PC-3 (cell line): ENCODE results near the gene WNT10A. TPM values are rescaled to one million over a fixed set of nuclear protein-coding genes. Genes with fewer than 3 reads are reported as not detected.

Experiments used
- ATAC-seq: fragments of 200-7000 bp; cut with Tn5 transposase; 2 replicates; pipeline ENCODE4 v1.9.1; 2020; ENCODE audit warnings: mild to moderate bottlenecking, moderate library complexity
- BruUV-seq: library from RNA; stranded (reverse); fragments of 400-500 nt; replicated peaks from 2 replicates; lab custom pipeline; 2021; lab: Mats Ljungman, UMichigan
- CTCF ChIA-PET: fragments of 300-600 bp; sonication (Branson Sonifier 250); formaldehyde crosslinking; loops from one replicate; lab custom pipeline; 2022; ENCODE audit warnings: antibody characterized with exemption; lab: Charles Lee
- POLR2A ChIA-PET: fragments of 300-600 bp; sonication (Branson Sonifier 250); formaldehyde crosslinking; loops from one replicate; lab custom pipeline; 2022; ENCODE audit warnings: antibody characterized with exemption; ENCODE audit not compliant: unreplicated experiment; lab: Charles Lee
- DNase-seq: peaks from one replicate; pipeline ENCODE4 v3.0.0-alpha.2; 2015
- H2AFZ ChIP-seq: fragments of 300-600 bp; sonication (generic); 2 replicates; pipeline ENCODE4 v1.6.0; 2016; ENCODE audit warnings: antibody characterized with exemption, low read length
- H3F3A ChIP-seq: fragments of 300-600 bp; sonication (generic); one replicate; pipeline ENCODE4 v1.6.0; 2017; ENCODE audit warnings: antibody characterized with exemption, low read length, control low read depth, mild to moderate bottlenecking; ENCODE audit not compliant: unreplicated experiment
- H3K27ac ChIP-seq: fragments of 300-600 bp; sonication (generic); 2 replicates; pipeline ENCODE4 v1.5.1; 2016; ENCODE audit warnings: mild to moderate bottlenecking, low read length
- H3K27me3 ChIP-seq: fragments of 300-600 bp; sonication (generic); 2 replicates; pipeline ENCODE4 v1.6.1; 2016; ENCODE audit warnings: low read length, mixed read lengths
- H3K36me3 ChIP-seq: fragments of 300-600 bp; sonication (generic); 2 replicates; pipeline ENCODE4 v1.6.1; 2016; ENCODE audit warnings: low read depth, mixed run types, low read length, mixed read lengths
- H3K4me1 ChIP-seq: fragments of 300-600 bp; sonication (generic); 2 replicates; pipeline ENCODE4 v1.5.1; 2016; ENCODE audit warnings: low read length; ENCODE audit not compliant: insufficient read depth
- H3K4me2 ChIP-seq: fragments of 300-600 bp; sonication (generic); 2 replicates; pipeline ENCODE4 v1.6.0; 2016; ENCODE audit warnings: low read length
- H3K4me3 ChIP-seq: fragments of 300-600 bp; sonication (generic); 2 replicates; pipeline ENCODE4 v1.5.1; 2016; ENCODE audit warnings: mild to moderate bottlenecking, low read length, mixed read lengths
- H3K79me2 ChIP-seq: fragments of 300-600 bp; sonication (generic); 2 replicates; pipeline ENCODE4 v1.6.1; 2017; ENCODE audit warnings: low read length, mixed read lengths
- H3K9ac ChIP-seq: fragments of 300-600 bp; sonication (generic); 2 replicates; pipeline ENCODE4 v1.6.0; 2016; ENCODE audit warnings: mild to moderate bottlenecking, low read length
- H3K9me2 ChIP-seq: fragments of 300-600 bp; sonication (generic); replicated peaks from 2 replicates; pipeline ENCODE4 v1.6.1; 2016; ENCODE audit warnings: mixed run types, low read length, mixed read lengths
- H3K9me3 ChIP-seq: fragments of 300-600 bp; sonication (generic); 2 replicates; pipeline ENCODE4 v1.6.1; 2016; ENCODE audit warnings: low read length, mixed read lengths
- H4K20me1 ChIP-seq: fragments of 300-600 bp; sonication (generic); 2 replicates; pipeline ENCODE4 v1.6.1; 2016; ENCODE audit warnings: low read length, mixed read lengths
- EZH2 ChIP-seq: fragments of 300-600 bp; sonication (generic); IDR thresholded peaks from one replicate; pipeline ENCODE4 v1.6.1; 2017; ENCODE audit warnings: antibody characterized with exemption, mild to moderate bottlenecking, low read length; ENCODE audit not compliant: unreplicated experiment
- EZH2phosphoT487 ChIP-seq: fragments of 300-600 bp; sonication (generic); IDR thresholded peaks from 2 replicates; pipeline ENCODE4 v1.6.1; 2018; ENCODE audit warnings: mild to moderate bottlenecking, antibody characterized with exemption, low read length, borderline replicate concordance
- intact Hi-C: fragments of 100-400 bp; cut with micrococcal nuclease; formaldehyde crosslinking; loops from 2 replicates; pipeline ENCODE4 v1.9.0; 2023
- total RNA-seq: library from RNA; depleted of rRNA; stranded (reverse); fragments of >200 nt; gene quantifications from 2 replicates; pipeline ENCODE4 v1.2.3, GENCODE V29; 2014
- TF ChIP-seq, protein P1 (sequence below): fragments of 300-600 bp; sonication (generic); conservative IDR thresholded peaks from 2 replicates; pipeline ENCODE4 v1.5.1; 2017; ENCODE audit warnings: antibody characterized with exemption, low read depth, mild to moderate bottlenecking, low read length

The WNT10A gene
- total RNA-seq, 1 experiment from 2014 or later: 0.40 TPM

DNA sequence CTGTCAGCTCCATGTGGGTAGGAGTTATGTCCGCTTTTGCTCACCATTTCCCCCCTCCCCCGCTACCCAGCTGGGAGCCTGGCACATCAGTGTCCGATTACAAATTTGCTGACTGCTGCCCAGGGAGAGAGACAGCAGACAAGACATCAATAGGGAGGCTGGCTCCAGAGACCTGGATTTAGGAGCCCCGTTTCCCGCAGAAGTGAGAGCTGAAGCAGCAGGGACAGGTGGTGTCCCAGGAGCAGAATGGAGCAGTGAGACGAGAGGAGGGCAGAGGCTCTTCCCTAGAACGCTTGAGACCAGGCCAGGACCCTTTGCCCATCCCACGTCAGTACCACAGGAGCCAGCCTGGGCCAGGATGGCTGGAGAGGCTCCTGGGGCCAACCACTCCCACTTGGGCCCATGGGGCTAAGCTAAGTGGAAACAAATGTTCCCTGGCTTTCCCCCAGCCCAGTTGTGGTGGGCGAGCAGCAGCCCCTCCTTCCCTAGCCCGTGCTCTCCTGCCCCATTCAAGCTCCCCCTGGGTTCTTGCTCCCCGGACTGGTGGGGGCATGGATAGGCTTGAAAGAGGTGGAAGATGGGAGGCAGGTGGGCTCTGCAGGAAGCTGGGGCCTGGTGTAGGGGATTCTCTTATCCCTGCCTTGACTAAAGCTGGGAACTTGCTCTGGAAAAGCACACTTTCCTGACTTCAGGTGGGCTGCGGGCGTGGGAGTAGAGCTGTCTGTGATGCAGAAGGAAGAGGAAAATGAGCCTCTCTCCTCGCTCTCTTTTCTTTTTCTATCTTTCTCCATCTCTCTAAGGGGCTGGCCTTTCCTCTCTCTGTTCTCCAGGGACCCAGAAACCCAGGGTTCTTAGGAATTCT is 25.1 kb upstream of the WNT10A start:
- no peak overlapping the region for H3K4me3 ChIP-seq
- H3K36me3 ChIP-seq: no peaks in the 10 kb centered on the region
- H3K9me3 ChIP-seq: no peaks in the 10 kb centered on the region
- no peak overlapping the region for H3K4me2 ChIP-seq
- no peak overlapping the region for H3K27ac ChIP-seq
- H3K4me1 ChIP-seq: peaks cover 5% of the 10 kb centered on the region; the same call in 1 of the 2 replicates
- H3K79me2 ChIP-seq: no peaks in the 10 kb centered on the region
- ATAC-seq (no peak), DNase-seq (no peak)
- H3F3A ChIP-seq: no peaks in the 10 kb centered on the region
- no peaks in the 10 kb centered on the region for H3K9me2 ChIP-seq
- no peak overlapping the region for H3K9ac ChIP-seq
- peaks cover 21% of the 10 kb centered on the region for H3K27me3 ChIP-seq
- ChIA-PET CTCF (no interaction called here), POLR2A (no interaction called here)
- no peak overlapping the region for H2AFZ ChIP-seq
- no peaks in the 10 kb centered on the region for H4K20me1 ChIP-seq
- TF ChIP-seq, protein P1, sequence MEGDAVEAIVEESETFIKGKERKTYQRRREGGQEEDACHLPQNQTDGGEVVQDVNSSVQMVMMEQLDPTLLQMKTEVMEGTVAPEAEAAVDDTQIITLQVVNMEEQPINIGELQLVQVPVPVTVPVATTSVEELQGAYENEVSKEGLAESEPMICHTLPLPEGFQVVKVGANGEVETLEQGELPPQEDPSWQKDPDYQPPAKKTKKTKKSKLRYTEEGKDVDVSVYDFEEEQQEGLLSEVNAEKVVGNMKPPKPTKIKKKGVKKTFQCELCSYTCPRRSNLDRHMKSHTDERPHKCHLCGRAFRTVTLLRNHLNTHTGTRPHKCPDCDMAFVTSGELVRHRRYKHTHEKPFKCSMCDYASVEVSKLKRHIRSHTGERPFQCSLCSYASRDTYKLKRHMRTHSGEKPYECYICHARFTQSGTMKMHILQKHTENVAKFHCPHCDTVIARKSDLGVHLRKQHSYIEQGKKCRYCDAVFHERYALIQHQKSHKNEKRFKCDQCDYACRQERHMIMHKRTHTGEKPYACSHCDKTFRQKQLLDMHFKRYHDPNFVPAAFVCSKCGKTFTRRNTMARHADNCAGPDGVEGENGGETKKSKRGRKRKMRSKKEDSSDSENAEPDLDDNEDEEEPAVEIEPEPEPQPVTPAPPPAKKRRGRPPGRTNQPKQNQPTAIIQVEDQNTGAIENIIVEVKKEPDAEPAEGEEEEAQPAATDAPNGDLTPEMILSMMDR: no peak
- TF ChIP-seq EZH2phosphoT487 (no peak), EZH2 (no peak)
- no TSS peak for BruUV-seq
- intact Hi-C loops: no loop called here

DNA sequence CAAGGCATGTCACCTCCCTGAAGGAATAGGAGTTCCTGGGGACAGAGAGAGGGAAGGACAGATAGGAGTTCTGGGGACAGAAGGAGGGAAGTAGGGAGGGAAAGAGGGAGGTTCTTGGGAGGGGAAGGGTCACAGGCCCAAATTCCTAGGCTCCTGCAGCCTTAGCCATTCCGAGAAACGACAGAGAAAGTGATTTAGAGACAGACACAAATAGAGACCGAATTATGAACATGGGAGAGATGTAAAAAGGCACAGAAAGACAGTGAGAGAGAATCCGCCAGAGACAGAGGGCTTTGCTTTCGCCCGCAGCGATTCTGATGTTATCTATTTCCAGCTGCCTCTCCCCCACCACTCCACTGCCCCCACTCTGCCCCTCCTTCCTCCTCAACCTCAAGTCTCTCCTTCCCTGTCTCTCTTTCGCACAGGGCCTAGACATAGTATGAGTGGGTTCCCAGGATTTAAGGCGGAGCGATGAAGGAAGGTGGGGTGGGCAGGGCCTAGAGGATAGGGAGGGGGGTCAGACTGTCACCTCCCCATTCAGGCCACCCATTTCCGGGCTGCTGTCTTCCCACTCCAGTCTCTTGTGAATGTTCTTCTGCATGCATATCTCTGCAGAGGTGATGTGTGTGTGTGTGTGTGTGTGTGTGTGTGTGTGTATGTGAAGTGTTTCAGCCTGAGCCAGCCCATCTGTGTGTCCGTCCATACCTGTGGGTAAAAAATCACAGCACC is 24.3 kb upstream of the WNT10A start:
- Histone ChIP-seq H3K9me2 (no peaks in the 10 kb centered on the region), H3F3A (no peaks in the 10 kb centered on the region), H3K79me2 (no peaks in the 10 kb centered on the region), H3K4me2 (no peak overlapping the region), H3K9ac (no peak overlapping the region), H3K4me1 (peaks cover 5% of the 10 kb centered on the region; the same call in 1 of the 2 replicates), H2AFZ (no peak overlapping the region), H4K20me1 (no peaks in the 10 kb centered on the region), H3K27ac (no peak overlapping the region), H3K9me3 (no peaks in the 10 kb centered on the region), H3K27me3 (peaks cover 29% of the 10 kb centered on the region), H3K4me3 (no peak overlapping the region), H3K36me3 (no peaks in the 10 kb centered on the region)
- ChIA-PET POLR2A (no interaction called here), CTCF (no interaction called here)
- BruUV-seq: no TSS peak
- no peak for TF ChIP-seq EZH2phosphoT487
- no peak for TF ChIP-seq EZH2
- TF ChIP-seq, protein P1: no peak
- intact Hi-C loops: no loop called here
- DNase-seq: no peak
- ATAC-seq: no peak
